Measurements from ENCODE around the gene RASGRF1. TPM values are rescaled to one million over a fixed set of nuclear protein-coding genes. Genes with fewer than 3 reads are reported as not detected.

RASGRF1 gene
- polyA plus RNA-seq, 1 donor from 2014 or later: 11.0 TPM

DNA sequence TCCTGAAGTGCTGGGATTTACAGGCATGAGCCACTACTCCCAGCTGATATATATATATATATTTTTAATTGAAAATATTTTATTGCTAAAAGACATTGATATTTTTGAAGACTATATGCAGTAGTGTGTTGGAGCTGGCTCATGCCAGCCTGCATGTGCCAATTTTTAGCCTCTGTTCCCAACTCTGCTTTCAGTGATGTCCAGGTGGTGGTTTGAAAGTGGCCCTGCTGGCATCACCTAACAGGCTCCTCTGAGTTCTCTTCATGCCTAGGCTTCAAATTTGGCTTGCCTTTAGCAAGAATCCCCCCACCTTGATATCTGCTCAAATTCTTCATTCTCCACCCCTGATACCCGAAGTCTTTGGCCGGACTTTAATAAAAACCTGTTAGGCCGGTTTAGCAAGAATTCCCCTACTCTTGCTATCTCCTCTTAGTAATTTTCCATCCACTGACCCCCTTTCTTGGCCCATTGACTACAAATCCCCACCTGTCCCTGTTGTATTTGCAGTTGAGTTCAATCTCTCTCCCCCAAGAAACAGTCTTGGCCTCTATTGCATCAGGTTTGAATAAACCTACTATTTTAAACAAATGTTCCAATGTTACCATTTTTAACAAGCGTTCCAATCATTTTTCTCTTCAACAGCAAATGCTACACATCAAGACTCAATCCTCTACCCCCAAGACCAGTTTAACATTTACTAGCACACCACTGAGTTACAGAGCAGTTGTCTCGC lies 121.9 kb downstream of the RASGRF1 start:
- H3F3A ChIP-seq (ENCODE audit: insufficient read depth, low read length, poor library complexity, severe bottlenecking): no peaks in the 10 kb centered on the region
- H3K36me3 ChIP-seq (ENCODE audit: insufficient read depth, low read length): no peaks in the 10 kb centered on the region
- no peak overlapping the region for H3K4me2 ChIP-seq (ENCODE audit: low read length)
- no peak overlapping the region for H3K4me3 ChIP-seq (ENCODE audit: low read length)
- no peak for TF ChIP-seq EZH2 (IDR thresholded peaks at IDR 0.05; ENCODE audit: borderline replicate concordance, insufficient read depth, low read length, poor library complexity, severe bottlenecking)
- no peak for TF ChIP-seq TAF1 (IDR thresholded peaks at IDR 0.05; ENCODE audit: low read depth)
- TF ChIP-seq, protein P1, sequence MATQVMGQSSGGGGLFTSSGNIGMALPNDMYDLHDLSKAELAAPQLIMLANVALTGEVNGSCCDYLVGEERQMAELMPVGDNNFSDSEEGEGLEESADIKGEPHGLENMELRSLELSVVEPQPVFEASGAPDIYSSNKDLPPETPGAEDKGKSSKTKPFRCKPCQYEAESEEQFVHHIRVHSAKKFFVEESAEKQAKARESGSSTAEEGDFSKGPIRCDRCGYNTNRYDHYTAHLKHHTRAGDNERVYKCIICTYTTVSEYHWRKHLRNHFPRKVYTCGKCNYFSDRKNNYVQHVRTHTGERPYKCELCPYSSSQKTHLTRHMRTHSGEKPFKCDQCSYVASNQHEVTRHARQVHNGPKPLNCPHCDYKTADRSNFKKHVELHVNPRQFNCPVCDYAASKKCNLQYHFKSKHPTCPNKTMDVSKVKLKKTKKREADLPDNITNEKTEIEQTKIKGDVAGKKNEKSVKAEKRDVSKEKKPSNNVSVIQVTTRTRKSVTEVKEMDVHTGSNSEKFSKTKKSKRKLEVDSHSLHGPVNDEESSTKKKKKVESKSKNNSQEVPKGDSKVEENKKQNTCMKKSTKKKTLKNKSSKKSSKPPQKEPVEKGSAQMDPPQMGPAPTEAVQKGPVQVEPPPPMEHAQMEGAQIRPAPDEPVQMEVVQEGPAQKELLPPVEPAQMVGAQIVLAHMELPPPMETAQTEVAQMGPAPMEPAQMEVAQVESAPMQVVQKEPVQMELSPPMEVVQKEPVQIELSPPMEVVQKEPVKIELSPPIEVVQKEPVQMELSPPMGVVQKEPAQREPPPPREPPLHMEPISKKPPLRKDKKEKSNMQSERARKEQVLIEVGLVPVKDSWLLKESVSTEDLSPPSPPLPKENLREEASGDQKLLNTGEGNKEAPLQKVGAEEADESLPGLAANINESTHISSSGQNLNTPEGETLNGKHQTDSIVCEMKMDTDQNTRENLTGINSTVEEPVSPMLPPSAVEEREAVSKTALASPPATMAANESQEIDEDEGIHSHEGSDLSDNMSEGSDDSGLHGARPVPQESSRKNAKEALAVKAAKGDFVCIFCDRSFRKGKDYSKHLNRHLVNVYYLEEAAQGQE (IDR thresholded peaks at IDR 0.05; ENCODE audit: borderline replicate concordance): no peak
- no peak for TF ChIP-seq SMC3 (conservative IDR thresholded peaks at IDR 0.05; ENCODE audit: poor library complexity)
- no peak for TF ChIP-seq MXI1 (conservative IDR thresholded peaks at IDR 0.05; ENCODE audit: poor library complexity, severe bottlenecking)
- TF ChIP-seq RAD21 (conservative IDR thresholded peaks at IDR 0.05): no peak
- no peak for TF ChIP-seq EP300 (conservative IDR thresholded peaks at IDR 0.05; ENCODE audit: poor library complexity, severe bottlenecking)
- no peak for TF ChIP-seq POLR2AphosphoS5 (IDR thresholded peaks at IDR 0.05)
- TF ChIP-seq, protein P2, sequence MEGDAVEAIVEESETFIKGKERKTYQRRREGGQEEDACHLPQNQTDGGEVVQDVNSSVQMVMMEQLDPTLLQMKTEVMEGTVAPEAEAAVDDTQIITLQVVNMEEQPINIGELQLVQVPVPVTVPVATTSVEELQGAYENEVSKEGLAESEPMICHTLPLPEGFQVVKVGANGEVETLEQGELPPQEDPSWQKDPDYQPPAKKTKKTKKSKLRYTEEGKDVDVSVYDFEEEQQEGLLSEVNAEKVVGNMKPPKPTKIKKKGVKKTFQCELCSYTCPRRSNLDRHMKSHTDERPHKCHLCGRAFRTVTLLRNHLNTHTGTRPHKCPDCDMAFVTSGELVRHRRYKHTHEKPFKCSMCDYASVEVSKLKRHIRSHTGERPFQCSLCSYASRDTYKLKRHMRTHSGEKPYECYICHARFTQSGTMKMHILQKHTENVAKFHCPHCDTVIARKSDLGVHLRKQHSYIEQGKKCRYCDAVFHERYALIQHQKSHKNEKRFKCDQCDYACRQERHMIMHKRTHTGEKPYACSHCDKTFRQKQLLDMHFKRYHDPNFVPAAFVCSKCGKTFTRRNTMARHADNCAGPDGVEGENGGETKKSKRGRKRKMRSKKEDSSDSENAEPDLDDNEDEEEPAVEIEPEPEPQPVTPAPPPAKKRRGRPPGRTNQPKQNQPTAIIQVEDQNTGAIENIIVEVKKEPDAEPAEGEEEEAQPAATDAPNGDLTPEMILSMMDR (IDR thresholded peaks at IDR 0.05; ENCODE audit: poor library complexity, severe bottlenecking): no peak
- no peaks in the 10 kb centered on the region for H3K9me3 ChIP-seq (ENCODE audit: low read length)
- no peaks in the 10 kb centered on the region for H3K9me2 ChIP-seq (ENCODE audit: insufficient read depth, low read length)
- H3K27me3 ChIP-seq (ENCODE audit: insufficient read depth, low read depth, low read length): no peaks in the 10 kb centered on the region
- H3K27ac ChIP-seq (ENCODE audit: low read length): no peak overlapping the region
- H4K20me1 ChIP-seq (ENCODE audit: insufficient read depth): no peaks in the 10 kb centered on the region
- no peak overlapping the region for H3K9ac ChIP-seq (ENCODE audit: low read length)
- no peak overlapping the region for H2AFZ ChIP-seq (ENCODE audit: low read depth, low read length)
- H3K79me2 ChIP-seq (replicated peaks; ENCODE audit: insufficient read depth, low read length): no peaks in the 10 kb centered on the region

GRCh38 chr15:78968114-78968513 lies 122.5 kb downstream of the RASGRF1 start:
- Histone ChIP-seq H2AFZ (ENCODE audit: low read depth, low read length) (no peak overlapping the region), H3K36me3 (ENCODE audit: insufficient read depth, low read length) (no peaks in the 10 kb centered on the region), H3K9me3 (ENCODE audit: low read length) (no peaks in the 10 kb centered on the region), H3K4me3 (ENCODE audit: low read length) (no peak overlapping the region), H3K27ac (ENCODE audit: low read length) (no peak overlapping the region), H3K9ac (ENCODE audit: low read length) (no peak overlapping the region), H3K27me3 (ENCODE audit: insufficient read depth, low read depth, low read length) (no peaks in the 10 kb centered on the region), H3K4me2 (ENCODE audit: low read length) (no peak overlapping the region), H3F3A (ENCODE audit: insufficient read depth, low read length, poor library complexity, severe bottlenecking) (no peaks in the 10 kb centered on the region), H3K9me2 (ENCODE audit: insufficient read depth, low read length) (no peaks in the 10 kb centered on the region), H3K79me2 (replicated peaks; ENCODE audit: insufficient read depth, low read length) (no peaks in the 10 kb centered on the region), H4K20me1 (ENCODE audit: insufficient read depth) (no peaks in the 10 kb centered on the region)
- TF ChIP-seq, protein P1 (IDR thresholded peaks at IDR 0.05; ENCODE audit: borderline replicate concordance): no peak
- TF ChIP-seq, protein P2 (IDR thresholded peaks at IDR 0.05; ENCODE audit: poor library complexity, severe bottlenecking): no peak
- TF ChIP-seq EZH2 (IDR thresholded peaks at IDR 0.05; ENCODE audit: borderline replicate concordance, insufficient read depth, low read length, poor library complexity, severe bottlenecking) (no peak), EP300 (conservative IDR thresholded peaks at IDR 0.05; ENCODE audit: poor library complexity, severe bottlenecking) (no peak), RAD21 (conservative IDR thresholded peaks at IDR 0.05) (no peak)

All from neural cell (in vitro differentiated cells).